ENCODE measurements around the gene GABRP. TPM values are rescaled to one million over a fixed set of nuclear protein-coding genes. Genes with fewer than 3 reads are reported as not detected.
"Not testable (repeated sequence)": the region's sequence is repeated elsewhere in the genome, so short reads cannot be mapped to it uniquely, and the experiment has no call there.

GABRP gene
- total RNA-seq, 4 donors from 2014 or later, result not detected

DNA sequence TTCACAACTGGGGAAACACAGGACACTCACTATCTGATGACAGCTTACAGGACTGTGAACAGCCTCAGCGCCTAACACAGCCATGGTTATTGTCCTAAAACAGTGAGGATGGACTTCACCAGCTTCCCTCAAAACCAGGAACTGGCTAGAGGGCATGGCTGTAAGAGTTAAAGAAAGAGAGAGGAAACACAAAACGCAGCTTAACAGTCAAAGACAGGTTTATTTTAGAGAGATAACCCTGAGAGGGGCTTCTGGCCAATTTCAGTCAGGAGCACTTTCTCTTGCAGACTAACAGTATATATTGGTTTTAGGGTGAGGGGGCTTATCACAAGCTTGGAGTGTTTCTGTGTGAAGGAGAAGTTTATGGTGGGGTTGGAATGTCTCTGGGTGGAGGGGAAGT is 42.6 kb downstream of the GABRP start:
- Histone ChIP-seq H3K27ac (no peak overlapping the region), H3K27me3 (no peaks in the 10 kb centered on the region), H3K36me3 (no peaks in the 10 kb centered on the region), H3K9me3 (no peaks in the 10 kb centered on the region), H3K4me1 (no peaks in the 10 kb centered on the region), H3K4me3 (no peak overlapping the region)
- ATAC-seq (no peak), DNase-seq (no peak)
- in situ Hi-C loops (cut with MboI; ENCODE audit: low sequenced_read_pairs in 4 of 4) (no loop called here), intact Hi-C loops (cut with DNase I; ENCODE audit: low total_unique reads) (no loop called here)
- TF ChIP-seq, protein P1, sequence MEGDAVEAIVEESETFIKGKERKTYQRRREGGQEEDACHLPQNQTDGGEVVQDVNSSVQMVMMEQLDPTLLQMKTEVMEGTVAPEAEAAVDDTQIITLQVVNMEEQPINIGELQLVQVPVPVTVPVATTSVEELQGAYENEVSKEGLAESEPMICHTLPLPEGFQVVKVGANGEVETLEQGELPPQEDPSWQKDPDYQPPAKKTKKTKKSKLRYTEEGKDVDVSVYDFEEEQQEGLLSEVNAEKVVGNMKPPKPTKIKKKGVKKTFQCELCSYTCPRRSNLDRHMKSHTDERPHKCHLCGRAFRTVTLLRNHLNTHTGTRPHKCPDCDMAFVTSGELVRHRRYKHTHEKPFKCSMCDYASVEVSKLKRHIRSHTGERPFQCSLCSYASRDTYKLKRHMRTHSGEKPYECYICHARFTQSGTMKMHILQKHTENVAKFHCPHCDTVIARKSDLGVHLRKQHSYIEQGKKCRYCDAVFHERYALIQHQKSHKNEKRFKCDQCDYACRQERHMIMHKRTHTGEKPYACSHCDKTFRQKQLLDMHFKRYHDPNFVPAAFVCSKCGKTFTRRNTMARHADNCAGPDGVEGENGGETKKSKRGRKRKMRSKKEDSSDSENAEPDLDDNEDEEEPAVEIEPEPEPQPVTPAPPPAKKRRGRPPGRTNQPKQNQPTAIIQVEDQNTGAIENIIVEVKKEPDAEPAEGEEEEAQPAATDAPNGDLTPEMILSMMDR (IDR thresholded peaks at IDR 0.05 in 4 of 5, conservative IDR thresholded peaks at IDR 0.05 in 1 of 5), result no peak
- no peak for TF ChIP-seq POLR2A (IDR thresholded peaks at IDR 0.05)

DNA sequence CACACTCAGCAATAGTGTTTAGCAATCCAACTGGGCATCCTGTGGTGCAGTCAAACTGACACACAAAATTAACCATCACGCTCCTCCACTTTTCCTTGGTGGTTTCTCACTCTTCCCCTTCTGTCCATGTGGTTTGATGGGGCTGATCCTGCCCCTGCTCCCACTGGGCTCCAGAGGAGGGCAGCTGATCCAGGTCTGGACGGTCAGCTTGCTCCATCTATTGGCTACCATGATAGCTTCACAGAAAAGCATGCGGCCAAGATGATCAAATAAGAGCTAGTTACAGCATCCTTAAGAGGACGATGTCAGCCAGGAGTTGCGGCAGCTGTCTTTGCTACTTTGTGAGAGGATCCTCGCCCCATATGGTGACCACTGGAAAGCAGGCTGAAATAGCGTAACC is 48.7 kb downstream of the GABRP start:
- ATAC-seq (no peak), DNase-seq (no peak)
- H3K4me1 ChIP-seq, result no peaks in the 10 kb centered on the region
- TF ChIP-seq POLR2A (IDR thresholded peaks at IDR 0.05), result no peak
- TF ChIP-seq, protein P1 (IDR thresholded peaks at IDR 0.05 in 4 of 5, conservative IDR thresholded peaks at IDR 0.05 in 1 of 5), result no peak
- no peaks in the 10 kb centered on the region for H3K36me3 ChIP-seq
- no peak overlapping the region for H3K27ac ChIP-seq
- H3K9me3 ChIP-seq, result no peaks in the 10 kb centered on the region
- intact Hi-C loops (cut with DNase I; ENCODE audit: low total_unique reads), result no loop called here
- in situ Hi-C loops (cut with MboI; ENCODE audit: low sequenced_read_pairs in 4 of 4), result no loop called here
- no peaks in the 10 kb centered on the region for H3K27me3 ChIP-seq
- no peak overlapping the region for H3K4me3 ChIP-seq

DNA sequence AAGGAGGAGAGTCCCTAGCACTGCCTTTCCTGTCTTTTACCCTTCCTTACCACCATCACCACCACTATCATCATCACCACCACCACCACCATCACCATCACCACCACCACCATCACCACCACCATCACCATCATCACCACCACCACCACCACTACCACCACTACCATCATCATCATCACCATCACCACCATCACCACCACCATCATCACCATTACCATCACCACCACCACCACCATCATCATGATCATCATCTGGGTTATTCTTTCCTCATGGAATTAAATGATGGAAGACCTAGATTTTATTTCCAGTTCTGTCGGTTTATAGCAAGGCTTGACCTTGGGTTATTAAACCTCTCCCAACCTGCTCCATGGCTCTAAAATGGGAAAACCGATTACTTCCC is 50.5 kb downstream of the GABRP start:
- intact Hi-C loops (cut with DNase I; ENCODE audit: low total_unique reads); H3K27ac ChIP-seq; H3K9me3 ChIP-seq; H3K4me3 ChIP-seq; in situ Hi-C loops (cut with MboI; ENCODE audit: low sequenced_read_pairs in 4 of 4); H3K27me3 ChIP-seq; H3K36me3 ChIP-seq; DNase-seq; ATAC-seq; H3K4me1 ChIP-seq: not testable (repeated sequence)

DNA sequence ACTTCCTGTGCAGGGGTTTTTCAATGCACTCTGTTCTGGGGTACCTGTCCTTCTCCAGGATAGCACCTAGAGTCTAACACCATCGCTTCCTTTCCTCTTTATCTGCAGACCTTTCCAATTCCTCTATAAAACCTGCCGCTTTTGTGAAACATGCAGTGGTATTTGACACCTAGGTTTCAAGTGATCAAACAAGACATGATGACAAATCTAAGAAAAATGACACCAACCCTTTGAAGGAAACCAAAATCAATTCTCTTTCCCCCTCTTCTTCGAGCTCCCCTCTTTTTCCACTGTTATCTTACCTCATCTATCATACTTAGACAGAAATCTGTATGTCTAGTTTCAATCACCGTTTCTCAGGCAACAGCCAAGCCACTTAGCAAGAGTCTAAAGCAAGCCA is 52.7 kb downstream of the GABRP start:
- ATAC-seq, result no peak
- Histone ChIP-seq H3K9me3 (no peaks in the 10 kb centered on the region), H3K4me3 (no peak overlapping the region), H3K27ac (no peak overlapping the region), H3K27me3 (no peaks in the 10 kb centered on the region), H3K4me1 (no peaks in the 10 kb centered on the region), H3K36me3 (no peaks in the 10 kb centered on the region)
- TF ChIP-seq, protein P1 (IDR thresholded peaks at IDR 0.05 in 4 of 5, conservative IDR thresholded peaks at IDR 0.05 in 1 of 5), result no peak
- TF ChIP-seq POLR2A (IDR thresholded peaks at IDR 0.05), result no peak
- no peak for DNase-seq
- intact Hi-C loops (cut with DNase I; ENCODE audit: low total_unique reads) (no loop called here), in situ Hi-C loops (cut with MboI; ENCODE audit: low sequenced_read_pairs in 4 of 4) (no loop called here)

DNA sequence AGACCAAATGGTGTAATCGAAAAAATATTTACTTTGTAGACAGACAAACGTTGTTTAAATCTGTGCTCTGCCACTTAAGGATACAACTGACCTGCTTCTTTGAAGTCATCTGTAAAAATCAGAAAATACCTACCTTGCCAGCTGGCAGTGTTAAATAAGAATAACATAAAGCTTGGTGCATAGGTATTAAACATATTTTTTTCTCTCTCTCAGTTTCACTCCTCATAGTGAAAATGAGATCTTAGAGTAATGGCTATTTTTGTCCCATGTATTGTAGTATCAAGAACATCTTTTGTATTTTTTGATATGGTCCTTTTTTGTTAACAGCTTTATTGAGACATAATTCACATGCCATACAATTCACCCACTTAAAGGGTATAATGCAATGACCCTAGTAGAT is 60.3 kb downstream of the GABRP start:
- H3K36me3 ChIP-seq, result no peaks in the 10 kb centered on the region
- intact Hi-C loops (cut with DNase I; ENCODE audit: low total_unique reads), result no loop called here
- in situ Hi-C loops (cut with MboI; ENCODE audit: low sequenced_read_pairs in 4 of 4), result no loop called here
- H3K27ac ChIP-seq, result no peak overlapping the region
- DNase-seq, result no peak
- H3K4me3 ChIP-seq, result no peak overlapping the region
- TF ChIP-seq, protein P1 (IDR thresholded peaks at IDR 0.05 in 4 of 5, conservative IDR thresholded peaks at IDR 0.05 in 1 of 5), result no peak
- TF ChIP-seq POLR2A (IDR thresholded peaks at IDR 0.05), result no peak
- no peak for ATAC-seq
- H3K9me3 ChIP-seq, result no peaks in the 10 kb centered on the region
- H3K27me3 ChIP-seq, result peaks cover 0 to 2% (median 0%) of the 10 kb centered on the region in 3 donors
- no peaks in the 10 kb centered on the region for H3K4me1 ChIP-seq

Data from gastrocnemius medialis (tissue), 4 donors.